Prostate gland (tissue), 1 donor: ENCODE data around the gene CGREF1.

Experiments used
- POLR2A ChIP-seq: fragments of 450-650 bp; IDR thresholded peaks from one replicate; pipeline ENCODE4 v1.6.1; 2016; ENCODE audit warnings: antibody characterized with exemption, mild to moderate bottlenecking
- POLR2AphosphoS5 ChIP-seq: sonication (generic); formaldehyde crosslinking; IDR thresholded peaks from one replicate; pipeline ENCODE4 v1.6.1; 2017; ENCODE audit warnings: antibody characterized with exemption

- TF ChIP-seq POLR2AphosphoS5 (no peak), POLR2A (no peak)
These were observed 22.1 kb downstream of the CGREF1 start for GRCh38 chr2:27096748-27097297.
